ENCODE data around the gene S100A1.

DNA sequence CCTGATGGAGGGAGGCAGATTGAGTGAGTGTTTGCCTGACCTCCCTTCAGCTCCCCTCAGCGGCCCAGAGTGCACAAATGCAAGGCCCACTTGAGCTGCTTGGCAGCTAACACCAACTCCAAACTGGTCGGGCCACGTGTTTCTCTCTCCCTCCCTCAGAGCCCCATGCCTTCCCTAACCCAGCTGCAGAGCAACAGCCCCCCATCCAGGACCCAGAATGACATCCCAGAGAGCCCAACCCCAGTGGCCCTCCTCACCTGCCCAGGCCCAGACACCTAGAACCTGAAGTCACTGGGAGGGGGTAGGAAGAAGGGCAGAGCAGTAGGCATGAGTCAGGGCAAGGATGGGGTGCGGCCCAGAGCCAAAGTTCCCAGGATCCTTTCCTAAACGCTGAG, 11.3 kb upstream of the S100A1 start:
- TF ChIP-seq CTCF (conservative IDR thresholded peaks at IDR 0.05), result no peak
- no peak for TF ChIP-seq EZH2 (IDR thresholded peaks at IDR 0.05; ENCODE audit: low read depth)

Data from PC-9 (cell line).